NCI-H1417 (cell line): ENCODE measurements around the gene SALL4.
"Not testable (repeated sequence)": the region's sequence is repeated elsewhere in the genome, so short reads cannot be mapped to it uniquely, and the experiment has no call there.

Experiments
- DNase-seq, 3 experiments: peaks; one replicate each; lab custom pipeline; 2025; lab: John Stamatoyannopoulos, UW

SALL4 gene

DNA sequence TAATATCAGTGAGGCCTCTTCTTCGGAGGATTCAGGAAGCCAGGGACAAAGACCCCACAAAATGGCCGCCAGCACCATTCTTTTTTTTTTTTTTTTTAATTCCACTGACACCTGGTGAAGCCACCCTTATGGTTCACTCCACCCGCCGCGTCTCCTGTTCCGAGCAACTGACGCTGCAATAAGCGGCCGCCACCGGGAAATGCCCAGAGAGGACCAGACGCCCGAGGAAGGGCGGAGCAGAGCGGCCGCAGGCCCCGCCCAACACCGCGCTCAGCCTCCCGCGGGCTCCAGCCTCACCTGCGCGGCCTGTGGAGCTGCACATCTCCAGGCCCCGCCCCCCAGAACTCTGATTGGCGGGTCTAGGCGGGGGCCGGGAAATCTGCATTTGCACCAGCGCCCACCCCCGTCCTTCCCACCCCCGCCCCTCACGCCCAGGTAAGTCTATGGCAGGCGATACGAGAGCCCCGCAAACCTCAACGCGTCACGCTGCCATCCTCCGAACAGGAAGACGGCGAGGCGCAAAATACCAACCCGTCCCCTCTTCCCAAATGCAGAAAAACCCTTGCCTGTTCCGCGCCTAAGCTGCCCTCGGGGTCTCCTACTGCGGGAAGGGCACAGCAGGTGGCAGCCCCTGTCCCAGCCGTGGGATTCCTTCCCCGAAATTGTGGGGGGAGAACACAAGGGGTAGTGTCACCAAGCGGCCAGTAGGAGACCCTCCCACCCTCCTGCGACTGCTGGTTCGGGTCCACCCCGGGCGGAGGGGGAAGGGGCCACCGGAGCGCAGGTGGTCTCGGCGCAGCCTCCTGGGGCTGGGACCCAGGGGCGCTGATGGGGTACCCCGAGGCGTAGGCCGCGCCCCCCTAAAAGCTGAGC is 35.1 kb downstream of the SALL4 start:
- DNase-seq: peak; percentile 95 to 98 (median 96)

GRCh38 chr20:51765381-51765780 is 36.9 kb downstream of the SALL4 start:
- not testable (repeated sequence) for DNase-seq

- DNase-seq: no peak
Measured at GRCh38 chr20:51763965-51764602, 38.2 kb downstream of the SALL4 start.

GRCh38 chr20:51760905-51761546 is 41.3 kb downstream of the SALL4 start:
- no peak for DNase-seq

DNA sequence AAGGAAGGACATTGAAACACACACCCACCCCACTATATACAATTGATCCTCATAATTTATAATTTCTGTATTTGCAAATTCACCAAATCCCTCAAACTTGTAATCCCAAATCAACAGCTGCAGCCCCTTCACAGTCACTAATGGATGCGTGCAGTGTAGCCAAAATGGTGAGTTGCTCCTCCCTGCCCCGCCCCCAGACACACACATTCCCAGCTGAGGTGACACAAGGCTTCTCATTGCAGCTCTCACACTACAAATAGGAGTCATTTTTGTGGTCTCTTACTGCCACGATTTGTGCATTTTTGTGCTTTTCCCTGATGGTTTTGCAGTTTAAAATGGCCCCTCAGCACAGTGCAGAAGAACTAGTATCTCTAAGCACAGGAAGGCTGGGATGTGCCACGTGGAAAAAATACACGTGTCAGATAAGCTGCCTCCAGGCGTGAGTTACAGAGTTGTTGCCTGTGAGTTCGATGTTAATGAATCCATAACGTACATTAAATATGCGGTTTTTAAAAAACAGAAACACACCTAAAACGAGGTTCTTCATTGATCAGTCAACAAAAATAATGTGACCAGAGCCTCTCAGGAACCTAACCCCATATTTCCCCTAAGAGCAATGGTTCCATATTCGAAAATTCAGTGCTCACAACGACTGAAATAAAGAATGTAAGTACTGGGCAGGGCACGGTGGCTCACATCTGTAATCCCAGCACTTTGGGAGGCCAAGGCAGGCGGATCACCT is 42.4 kb downstream of the SALL4 start:
- no peak for DNase-seq

- DNase-seq: no peak
Measured at GRCh38 chr20:51758978-51759544, 43.3 kb downstream of the SALL4 start.

DNA sequence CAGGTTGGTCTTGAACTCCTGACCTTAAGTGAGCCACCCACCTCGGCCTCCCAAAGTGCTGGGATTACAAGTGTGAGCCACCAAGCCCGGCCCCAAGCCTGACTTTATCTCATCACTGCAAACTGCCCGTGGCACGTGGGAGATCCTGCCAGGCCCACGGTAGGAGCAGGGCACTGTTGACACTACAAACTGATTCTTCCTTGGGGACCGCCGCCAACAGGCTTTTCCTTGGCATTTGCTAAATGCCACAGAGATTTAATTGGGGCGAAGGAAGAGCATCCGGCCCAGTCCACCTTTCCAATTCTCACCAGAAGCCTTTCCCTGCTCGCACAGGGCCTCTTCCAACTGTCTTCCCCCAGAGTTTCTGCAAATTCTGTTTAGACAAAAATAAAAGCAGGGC is 45.1 kb downstream of the SALL4 start:
- no peak for DNase-seq

DNA sequence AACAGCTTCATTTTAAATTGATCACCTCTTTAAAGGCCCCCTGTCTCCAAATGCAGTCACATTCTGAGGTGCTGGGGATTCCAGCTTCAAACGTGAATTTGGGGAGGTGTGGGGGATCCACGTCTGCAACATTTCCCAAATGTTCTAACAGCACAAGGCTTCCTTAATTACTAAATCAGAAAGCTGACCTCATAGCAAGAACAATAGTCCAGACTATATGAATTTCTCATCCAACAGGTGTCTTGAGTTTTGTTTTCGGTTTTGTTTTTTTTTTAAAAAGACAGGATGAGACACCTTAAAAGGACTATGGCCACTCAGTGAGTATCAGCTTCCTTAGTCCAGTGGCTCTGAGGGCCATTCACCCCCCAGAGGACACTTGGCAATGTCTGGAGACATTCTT is 45.7 kb downstream of the SALL4 start:
- no peak for DNase-seq

DNA sequence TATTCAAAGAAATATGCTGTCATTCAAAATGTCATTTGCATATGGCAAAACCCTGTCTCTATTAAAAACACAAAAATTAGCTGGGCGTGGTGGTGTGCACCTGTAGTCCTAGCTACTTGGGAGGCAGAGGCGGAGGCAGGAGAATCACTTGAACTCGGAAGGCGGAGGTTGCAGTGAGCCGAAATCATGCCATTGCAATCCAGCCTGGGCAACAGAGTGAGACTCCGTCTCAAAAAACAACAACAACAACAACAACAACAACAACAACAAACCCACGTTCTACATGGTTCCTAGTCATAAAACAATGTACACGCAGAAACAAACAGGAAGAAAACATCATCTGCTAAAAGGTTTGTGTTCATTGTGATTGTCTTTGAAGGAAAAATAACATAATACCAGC is 49.1 kb downstream of the SALL4 start:
- not testable (repeated sequence) for DNase-seq

DNA sequence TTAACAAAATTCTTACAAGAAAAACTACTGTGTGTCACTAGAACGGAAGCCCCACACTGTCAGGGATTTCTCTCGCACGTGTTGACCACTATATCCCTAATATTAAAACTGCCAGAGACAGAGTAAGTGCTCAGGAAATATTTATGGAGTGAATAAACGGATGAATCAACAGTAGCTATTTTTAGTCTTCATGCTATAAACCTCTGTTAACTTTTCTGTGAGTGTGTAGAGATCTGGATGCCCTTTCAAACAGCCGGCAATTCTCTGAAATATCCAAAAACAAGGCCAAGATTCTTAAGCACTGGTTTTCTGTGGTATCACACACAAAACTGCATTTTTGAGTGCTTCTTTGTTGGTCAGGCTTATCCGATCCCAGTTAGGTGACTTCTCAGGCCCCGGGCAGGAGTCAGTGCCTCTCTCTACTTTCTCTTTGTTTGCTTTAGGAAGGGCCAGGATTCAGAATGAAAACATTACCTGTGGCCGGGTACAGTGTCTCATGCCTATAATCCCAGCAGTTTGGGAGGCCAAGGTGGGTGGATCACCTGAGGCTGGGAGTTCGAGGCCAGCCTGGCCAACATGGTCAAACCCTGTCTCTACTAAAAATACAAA is 49.9 kb downstream of the SALL4 start:
- no peak for DNase-seq

- no peak for DNase-seq
Measured at GRCh38 chr20:51750770-51751388, 51.4 kb downstream of the SALL4 start.

- peak in 2 of 3 experiments; percentile 18 to 35 for DNase-seq
Measured at GRCh38 chr20:51750037-51750769, 52.1 kb downstream of the SALL4 start.

DNA sequence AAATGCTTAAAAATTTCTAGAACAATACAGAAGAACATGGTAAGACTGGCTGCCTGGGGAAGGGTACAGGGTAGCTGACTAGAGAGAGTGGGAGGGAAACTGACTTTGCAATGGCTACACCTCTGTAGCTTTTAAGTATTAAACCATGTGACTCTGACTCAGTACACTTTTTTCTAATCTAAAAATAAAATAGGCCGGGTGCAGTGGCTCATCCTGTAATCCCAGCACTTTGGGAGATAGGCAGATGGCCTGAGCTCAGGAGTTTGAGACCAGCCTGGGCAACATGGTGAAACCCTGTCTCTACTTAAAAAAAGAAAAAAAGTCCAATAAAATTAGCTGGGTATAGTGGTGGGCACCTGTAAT is 52.7 kb downstream of the SALL4 start:
- no peak for DNase-seq

DNA sequence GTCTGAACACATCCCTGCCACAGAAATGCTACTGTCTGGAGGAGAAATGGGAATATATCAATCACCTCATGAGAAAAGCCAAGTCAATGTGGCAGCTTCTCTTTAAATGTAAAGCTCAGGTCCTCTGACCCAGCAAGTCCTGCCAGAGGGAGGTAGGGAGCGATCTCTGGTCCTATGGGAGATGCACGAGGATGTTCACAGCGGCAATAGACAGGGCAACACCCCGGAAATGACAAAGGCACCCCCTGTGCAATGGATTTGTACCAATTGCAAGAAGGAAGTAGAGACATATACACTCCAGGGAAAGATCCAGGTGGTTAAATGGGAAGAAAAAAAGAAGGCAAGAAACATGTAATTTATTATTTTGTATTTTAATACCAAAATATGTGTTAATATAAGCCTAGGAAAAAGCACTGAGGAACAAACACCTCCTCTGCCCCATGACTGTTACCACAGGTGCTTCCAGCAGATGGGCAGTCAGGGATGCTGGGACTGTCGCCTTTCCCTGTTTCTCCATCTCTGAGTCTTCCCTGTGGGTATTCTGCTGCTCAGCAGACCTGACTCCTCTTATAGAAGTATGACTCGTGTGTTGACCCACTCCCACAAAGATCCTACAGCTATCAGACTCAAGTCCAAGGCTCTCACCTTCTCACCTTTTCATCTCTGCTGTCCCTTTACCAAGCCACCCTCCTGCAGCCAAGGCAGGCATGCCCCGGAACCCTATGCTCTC is 55.0 kb downstream of the SALL4 start:
- DNase-seq: no peak

GRCh38 chr20:51745804-51746203 is 56.5 kb downstream of the SALL4 start:
- DNase-seq: no peak

GRCh38 chr20:51740838-51741237 is 61.5 kb downstream of the SALL4 start:
- DNase-seq: no peak

DNA sequence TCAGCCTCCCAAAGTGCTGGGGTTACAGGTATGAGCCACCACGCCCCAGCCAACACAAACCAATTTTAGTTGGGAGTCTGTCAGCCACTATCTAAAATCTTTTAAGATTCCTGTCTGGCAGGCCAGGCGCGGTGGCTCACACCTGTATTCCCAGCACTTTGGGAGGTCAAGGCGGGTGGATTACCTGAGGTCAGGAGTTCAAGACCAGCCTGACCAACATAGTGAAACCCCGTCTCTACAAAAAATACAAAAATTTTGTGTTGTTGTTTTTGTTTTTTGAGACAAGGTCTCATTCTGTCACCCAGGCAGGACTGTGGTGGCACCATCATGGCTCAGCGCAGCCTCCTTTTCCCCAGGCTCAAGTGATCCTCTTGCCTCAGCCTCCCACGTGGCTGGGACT is 62.0 kb downstream of the SALL4 start:
- not testable (repeated sequence) for DNase-seq

- DNase-seq: no peak
Measured at GRCh38 chr20:51739722-51740249, 62.5 kb downstream of the SALL4 start.

- DNase-seq: no peak
Measured at GRCh38 chr20:51738877-51739447, 63.4 kb downstream of the SALL4 start.
